ENCODE data around the gene IFT52. TPM values are rescaled to one million over a fixed set of nuclear protein-coding genes. Genes with fewer than 3 reads are reported as not detected.
"Not testable (repeated sequence)": the region's sequence is repeated elsewhere in the genome, so short reads cannot be mapped to it uniquely, and the experiment has no call there.

IFT52 gene
- total RNA-seq, 4 donors from 2014 or later: 1.4 to 83.4 (median 19.9) TPM

DNA sequence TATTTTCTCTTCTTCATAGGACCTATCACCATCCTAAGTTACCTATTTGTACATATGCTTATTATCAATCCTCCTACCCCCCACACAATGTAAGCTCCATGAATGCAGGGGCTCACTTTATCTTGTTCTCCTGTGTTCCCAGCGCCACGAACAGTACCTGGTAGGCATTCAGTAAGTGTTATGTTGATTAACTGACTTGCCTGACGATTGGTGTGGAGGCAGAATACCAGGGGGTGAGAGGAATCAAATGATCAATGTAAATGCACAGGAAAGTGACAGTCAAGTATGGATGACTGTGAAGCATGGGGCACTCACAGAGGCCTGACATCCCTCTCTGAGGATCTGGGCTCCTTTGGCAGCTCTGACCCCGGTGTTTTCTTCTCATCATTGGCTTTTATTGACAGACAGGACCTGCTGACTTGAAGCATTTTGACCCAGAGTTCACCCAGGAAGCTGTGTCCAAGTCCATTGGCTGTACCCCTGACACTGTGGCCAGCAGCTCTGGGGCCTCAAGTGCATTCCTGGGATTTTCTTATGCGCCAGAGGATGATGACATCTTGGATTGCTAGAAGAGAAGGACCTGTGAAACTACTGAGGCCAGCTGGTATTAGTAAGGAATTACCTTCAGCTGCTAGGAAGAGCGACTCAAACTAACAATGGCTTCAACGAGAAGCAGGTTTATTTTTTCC is 6.1 kb upstream of the IFT52 start:
- TF ChIP-seq POLR2A (IDR thresholded peaks at IDR 0.05) (no peak), EP300 (IDR thresholded peaks at IDR 0.05; ENCODE audit: low read depth) (no peak), POLR2AphosphoS5 (IDR thresholded peaks at IDR 0.05) (no peak)
- TF ChIP-seq, protein P1, sequence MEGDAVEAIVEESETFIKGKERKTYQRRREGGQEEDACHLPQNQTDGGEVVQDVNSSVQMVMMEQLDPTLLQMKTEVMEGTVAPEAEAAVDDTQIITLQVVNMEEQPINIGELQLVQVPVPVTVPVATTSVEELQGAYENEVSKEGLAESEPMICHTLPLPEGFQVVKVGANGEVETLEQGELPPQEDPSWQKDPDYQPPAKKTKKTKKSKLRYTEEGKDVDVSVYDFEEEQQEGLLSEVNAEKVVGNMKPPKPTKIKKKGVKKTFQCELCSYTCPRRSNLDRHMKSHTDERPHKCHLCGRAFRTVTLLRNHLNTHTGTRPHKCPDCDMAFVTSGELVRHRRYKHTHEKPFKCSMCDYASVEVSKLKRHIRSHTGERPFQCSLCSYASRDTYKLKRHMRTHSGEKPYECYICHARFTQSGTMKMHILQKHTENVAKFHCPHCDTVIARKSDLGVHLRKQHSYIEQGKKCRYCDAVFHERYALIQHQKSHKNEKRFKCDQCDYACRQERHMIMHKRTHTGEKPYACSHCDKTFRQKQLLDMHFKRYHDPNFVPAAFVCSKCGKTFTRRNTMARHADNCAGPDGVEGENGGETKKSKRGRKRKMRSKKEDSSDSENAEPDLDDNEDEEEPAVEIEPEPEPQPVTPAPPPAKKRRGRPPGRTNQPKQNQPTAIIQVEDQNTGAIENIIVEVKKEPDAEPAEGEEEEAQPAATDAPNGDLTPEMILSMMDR (IDR thresholded peaks at IDR 0.05): no peak
- no peaks in the 10 kb centered on the region for H3K27me3 ChIP-seq
- no peak for DNase-seq
- no peaks in the 10 kb centered on the region for H3K9me3 ChIP-seq
- H3K36me3 ChIP-seq: no peaks in the 10 kb centered on the region
- no peak overlapping the region for H3K4me3 ChIP-seq
- peaks cover 0 to 15% (median 3%) of the 10 kb centered on the region in 4 donors for H3K4me1 ChIP-seq
- WGBS, 2 donors (ENCODE audit: low coverage in 1 of 2): 81 to 88% methylated on average over 6 to 7 of the region's 7 CpGs
- in situ Hi-C loops (cut with MboI; ENCODE audit: low pct_ligation_motif_present in 1 of 4, low pct_unique_long_range_greater_than_20kb in 1 of 4, low sequenced_read_pairs in 3 of 4) (no loop called here), intact Hi-C loops (cut with DNase I; ENCODE audit: low total_unique reads) (no loop called here)
- no peak overlapping the region for H3K27ac ChIP-seq

DNA sequence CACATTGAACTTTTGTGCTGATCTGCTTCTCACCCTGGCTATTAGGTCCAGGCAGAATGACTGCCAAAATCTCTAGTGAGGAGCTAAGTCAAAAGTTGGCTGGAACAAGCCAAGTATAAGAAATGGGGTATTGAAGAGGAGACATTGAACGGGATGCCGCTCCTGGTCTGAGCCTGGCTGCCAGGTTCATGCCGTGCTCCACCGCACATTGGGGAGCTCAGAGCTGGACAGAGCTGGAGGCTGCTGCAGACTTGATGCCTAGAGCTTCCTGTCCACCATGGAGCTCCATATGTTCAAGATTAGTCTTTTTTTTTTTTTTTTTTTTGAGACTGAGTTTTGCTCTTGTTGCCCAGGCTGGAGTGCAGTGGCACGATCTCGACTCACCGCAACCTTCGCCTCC is 4.1 kb upstream of the IFT52 start:
- Histone ChIP-seq H3K27ac (no peak overlapping the region), H3K36me3 (no peaks in the 10 kb centered on the region), H3K9me3 (no peaks in the 10 kb centered on the region), H3K4me1 (peaks cover 5 to 14% (median 11%) of the 10 kb centered on the region in 4 donors), H3K4me3 (no peak overlapping the region), H3K27me3 (no peaks in the 10 kb centered on the region)
- in situ Hi-C loops (cut with MboI; ENCODE audit: low pct_ligation_motif_present in 1 of 4, low pct_unique_long_range_greater_than_20kb in 1 of 4, low sequenced_read_pairs in 3 of 4): no loop called here
- intact Hi-C loops (cut with DNase I; ENCODE audit: low total_unique reads): no loop called here
- DNase-seq: no peak
- TF ChIP-seq EP300 (IDR thresholded peaks at IDR 0.05; ENCODE audit: low read depth) (no peak), POLR2A (IDR thresholded peaks at IDR 0.05) (no peak), POLR2AphosphoS5 (IDR thresholded peaks at IDR 0.05) (no peak)
- TF ChIP-seq, protein P1 (IDR thresholded peaks at IDR 0.05): no peak
- WGBS, 2 donors (ENCODE audit: low coverage in 1 of 2): 86 to 100% methylated on average over 2 to 5 of the region's 8 CpGs

DNA sequence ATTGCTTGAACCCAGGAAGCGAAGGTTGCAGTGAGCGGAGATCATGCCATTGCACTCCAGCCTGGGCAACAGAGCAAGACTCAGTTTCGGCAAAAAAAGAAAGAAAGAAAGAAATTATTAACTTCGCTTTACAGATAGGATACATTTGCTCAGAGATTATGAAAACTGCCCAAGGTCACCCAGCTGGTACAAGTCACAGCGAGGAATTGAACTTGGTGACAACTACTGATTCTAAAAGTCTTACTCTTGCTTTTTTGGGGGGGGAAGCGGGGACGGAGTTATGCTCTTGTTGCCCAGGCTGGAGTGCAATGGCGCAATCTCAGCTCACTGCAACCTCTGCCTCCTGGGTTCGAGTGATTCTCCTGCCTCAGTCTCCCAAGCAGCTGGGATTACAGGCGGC is 2.2 kb upstream of the IFT52 start:
- TF ChIP-seq POLR2A (IDR thresholded peaks at IDR 0.05): peak; percentile 5
- H3K27me3 ChIP-seq; H3K36me3 ChIP-seq; in situ Hi-C loops (cut with MboI; ENCODE audit: low pct_ligation_motif_present in 1 of 4, low pct_unique_long_range_greater_than_20kb in 1 of 4, low sequenced_read_pairs in 3 of 4); H3K4me3 ChIP-seq; H3K27ac ChIP-seq; H3K9me3 ChIP-seq; DNase-seq; intact Hi-C loops (cut with DNase I; ENCODE audit: low total_unique reads): not testable (repeated sequence)
- WGBS, 2 donors (ENCODE audit: low coverage in 1 of 2): 92 to 96% methylated on average over 9 to 10 of the region's 10 CpGs
- peaks cover 5 to 19% (median 14%) of the 10 kb centered on the region in 4 donors for H3K4me1 ChIP-seq

DNA sequence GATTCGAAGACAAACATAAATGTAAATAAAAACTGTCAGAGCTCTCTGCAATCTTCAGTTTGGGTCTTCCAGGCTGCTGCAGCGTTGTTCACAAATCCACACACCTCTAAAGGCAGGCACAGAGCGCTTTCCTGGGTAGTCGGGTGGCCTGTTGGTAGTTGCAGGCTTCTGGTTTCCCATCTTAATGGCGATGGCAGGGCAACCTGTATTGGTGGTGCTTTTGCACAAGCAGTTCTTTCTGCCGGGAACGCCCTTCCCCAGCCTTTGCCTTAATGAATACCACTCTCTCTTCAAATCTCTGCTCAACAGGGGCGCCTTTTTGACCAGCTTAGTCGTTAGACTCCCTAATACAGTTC is 723 bp upstream of the IFT52 start:
- intact Hi-C loops (cut with DNase I; ENCODE audit: low total_unique reads): no loop called here
- in situ Hi-C loops (cut with MboI; ENCODE audit: low pct_ligation_motif_present in 1 of 4, low pct_unique_long_range_greater_than_20kb in 1 of 4, low sequenced_read_pairs in 3 of 4): no loop called here
- Histone ChIP-seq H3K36me3 (no peaks in the 10 kb centered on the region), H3K27me3 (no peaks in the 10 kb centered on the region), H3K9me3 (no peaks in the 10 kb centered on the region), H3K4me3 (peak overlapping the region; percentile 37 to 92 (median 80)), H3K4me1 (peaks cover 5 to 19% (median 14%) of the 10 kb centered on the region in 4 donors), H3K27ac (peak overlapping the region; percentile 75 to 86 (median 82))
- peak; percentile 21 for DNase-seq
- 20 to 37% methylated on average over 4 to 9 of the region's 9 CpGs for WGBS, 2 donors (ENCODE audit: low coverage in 1 of 2)
- TF ChIP-seq POLR2A (IDR thresholded peaks at IDR 0.05): no peak
- TF ChIP-seq, protein P1 (IDR thresholded peaks at IDR 0.05): no peak
- no peak for TF ChIP-seq POLR2AphosphoS5 (IDR thresholded peaks at IDR 0.05)
- TF ChIP-seq EP300 (IDR thresholded peaks at IDR 0.05; ENCODE audit: low read depth): no peak

DNA sequence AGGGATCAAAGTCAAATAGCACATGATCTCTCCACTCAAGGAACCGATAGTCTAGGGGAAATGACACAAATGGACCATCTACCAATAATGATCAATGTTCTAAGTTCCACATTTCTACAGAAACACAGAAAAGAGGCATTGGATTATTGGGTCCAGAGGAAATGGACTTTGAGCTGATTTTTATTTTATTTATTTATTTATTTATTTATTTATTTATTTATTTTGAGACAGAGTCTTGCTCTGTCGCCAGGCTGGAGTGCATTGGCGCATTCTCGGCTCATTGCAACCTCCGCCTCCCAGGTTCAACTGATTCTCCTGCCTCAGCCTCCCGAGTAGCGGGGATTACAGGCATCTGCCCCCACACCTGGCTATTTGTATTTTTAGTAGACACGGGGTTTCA is 11.2 kb downstream of the IFT52 start:
- DNase-seq; H3K4me1 ChIP-seq; H3K27ac ChIP-seq; intact Hi-C loops (cut with DNase I; ENCODE audit: low total_unique reads); H3K27me3 ChIP-seq; H3K9me3 ChIP-seq; H3K4me3 ChIP-seq; in situ Hi-C loops (cut with MboI; ENCODE audit: low pct_ligation_motif_present in 1 of 4, low pct_unique_long_range_greater_than_20kb in 1 of 4, low sequenced_read_pairs in 3 of 4): not testable (repeated sequence)
- WGBS, 2 donors (ENCODE audit: low coverage in 1 of 2): 0 to 89% methylated on average over 1 to 8 of the region's 8 CpGs
- H3K36me3 ChIP-seq: peaks cover 0 to 25% (median 6%) of the 10 kb centered on the region in 4 donors
